Globus pallidus (tissue), 1 donor: ENCODE data around the gene CPA4.

Source experiments
- DNase-seq: peaks from one replicate; pipeline ENCODE4 v3.0.0-alpha.2; 2015; ENCODE audit warnings: low spot score

CPA4 gene

GRCh38 chr7:130274983-130275591 is 17.9 kb upstream of the CPA4 start:
- DNase-seq: no peak

DNA sequence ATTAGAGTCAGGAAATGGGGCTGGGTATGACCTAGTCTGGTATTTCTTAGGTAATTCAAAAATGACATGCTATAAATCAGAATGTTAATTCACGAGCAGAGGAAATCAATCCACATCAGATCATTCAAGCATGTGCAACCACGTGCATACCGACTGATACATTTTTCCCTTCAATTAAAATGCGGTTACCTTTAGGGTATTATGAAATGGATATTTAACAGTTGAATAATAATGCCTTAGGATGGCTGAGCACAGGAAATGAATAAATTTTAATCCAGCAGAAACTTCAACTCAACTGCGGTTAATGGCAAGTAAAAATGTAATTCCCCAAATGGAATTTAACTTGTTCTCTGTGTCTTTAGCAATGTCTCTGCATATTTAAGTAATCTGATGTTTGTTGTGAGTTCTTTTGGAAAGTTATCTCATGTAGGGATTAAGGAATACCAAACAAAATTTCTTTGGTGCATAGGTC is 17.1 kb upstream of the CPA4 start:
- DNase-seq: no peak

GRCh38 chr7:130276796-130277762 is 15.9 kb upstream of the CPA4 start:
- no peak for DNase-seq

- peak; percentile 70 for DNase-seq
Measured at GRCh38 chr7:130277763-130278643, 15.0 kb upstream of the CPA4 start.

DNA sequence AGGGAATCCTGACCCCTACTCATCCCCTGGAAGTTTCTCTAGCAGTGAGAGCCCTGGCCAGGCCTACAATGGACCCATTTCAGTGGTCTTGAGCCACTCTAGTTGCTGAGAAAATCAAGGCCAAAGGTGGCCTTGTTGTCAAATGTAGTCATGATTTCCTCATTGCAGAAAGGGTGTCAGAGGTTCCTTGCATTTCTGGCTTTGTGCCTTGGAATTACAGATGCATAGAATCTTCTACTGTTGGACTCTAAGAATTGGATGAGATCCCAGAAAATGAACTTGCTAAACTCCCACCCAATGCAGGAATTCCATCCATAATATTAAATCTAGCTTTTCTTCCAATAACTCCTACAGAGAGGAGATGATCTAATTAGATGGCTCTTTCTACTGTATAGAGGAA is 14.1 kb upstream of the CPA4 start:
- DNase-seq: no peak

DNA sequence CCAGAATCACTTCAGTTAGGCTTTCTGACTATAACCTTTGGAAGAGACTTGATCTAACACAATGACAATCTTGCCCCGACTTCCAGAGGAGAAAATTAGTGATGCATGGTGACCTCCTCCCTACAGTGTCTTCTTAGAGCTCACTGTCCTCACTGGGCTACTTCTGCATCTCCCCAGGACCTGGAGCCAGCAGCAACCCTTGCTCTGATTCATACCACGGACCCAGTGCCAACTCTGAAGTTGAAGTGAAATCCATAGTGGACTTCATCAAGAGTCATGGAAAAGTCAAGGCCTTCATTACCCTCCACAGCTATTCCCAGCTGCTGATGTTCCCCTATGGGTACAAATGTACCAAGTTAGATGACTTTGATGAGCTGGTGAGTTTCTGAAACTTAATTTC is 13.7 kb upstream of the CPA4 start:
- no peak for DNase-seq

DNA sequence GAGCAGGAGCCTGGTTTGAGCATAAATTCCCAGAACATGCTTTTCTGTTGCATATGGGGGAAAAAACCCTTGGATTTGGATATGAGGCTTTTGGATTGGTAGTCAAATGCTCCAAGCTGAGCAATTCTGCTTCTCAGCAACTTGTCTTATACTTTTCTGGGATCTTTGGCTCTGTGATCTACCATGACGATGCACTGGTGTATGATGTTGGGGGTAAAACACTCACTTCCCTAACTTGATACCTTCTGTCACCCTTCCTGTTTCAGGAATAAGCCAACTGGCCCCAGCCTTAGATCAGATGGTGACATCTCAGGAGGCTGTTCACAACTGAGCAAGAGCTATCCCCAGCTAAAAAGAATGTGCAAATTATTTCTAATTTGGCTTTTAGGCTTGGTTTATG is 13.1 kb upstream of the CPA4 start:
- no peak for DNase-seq

GRCh38 chr7:130281260-130281659 is 11.7 kb upstream of the CPA4 start:
- DNase-seq: no peak

DNA sequence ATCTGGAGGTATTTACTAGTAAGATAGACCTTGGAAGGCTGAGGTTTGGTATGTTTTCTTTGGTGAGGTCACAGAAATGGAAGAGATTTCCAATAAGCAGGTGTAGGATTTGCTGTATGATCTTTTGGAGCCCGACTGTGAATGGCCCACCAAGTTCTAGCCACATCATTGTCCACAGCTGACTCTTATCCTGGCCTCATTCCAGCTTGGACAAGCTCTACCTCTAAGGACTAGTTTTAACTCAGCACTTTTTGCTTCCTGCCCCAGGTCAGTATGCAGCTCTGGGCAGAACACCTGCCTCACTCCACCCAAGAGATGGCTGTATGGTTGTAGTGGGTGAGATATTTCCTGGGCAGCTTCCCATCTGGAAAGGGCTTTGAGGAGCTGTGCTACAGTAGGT is 6.1 kb upstream of the CPA4 start:
- no peak for DNase-seq

- no peak for DNase-seq
Measured at GRCh38 chr7:130288168-130288567, 4.8 kb upstream of the CPA4 start.

- no peak for DNase-seq
Measured at GRCh38 chr7:130288829-130289228, 4.1 kb upstream of the CPA4 start.

DNA sequence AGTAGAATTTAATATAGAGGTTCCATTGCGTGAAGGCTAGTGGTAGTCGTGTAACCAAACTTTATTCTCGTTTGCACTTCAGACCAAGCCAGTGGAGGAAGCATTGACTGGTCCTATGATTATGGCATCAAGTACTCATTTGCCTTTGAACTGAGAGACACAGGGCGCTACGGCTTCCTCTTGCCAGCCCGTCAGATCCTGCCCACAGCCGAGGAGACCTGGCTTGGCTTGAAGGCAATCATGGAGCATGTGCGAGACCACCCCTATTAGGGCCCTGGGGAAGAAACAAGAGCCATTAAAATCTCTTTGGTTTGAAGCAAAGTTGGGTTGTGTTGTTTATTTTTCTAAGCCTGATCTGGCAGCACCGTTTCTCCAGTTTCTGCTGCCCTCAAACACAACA is 3.5 kb upstream of the CPA4 start:
- DNase-seq: no peak

DNA sequence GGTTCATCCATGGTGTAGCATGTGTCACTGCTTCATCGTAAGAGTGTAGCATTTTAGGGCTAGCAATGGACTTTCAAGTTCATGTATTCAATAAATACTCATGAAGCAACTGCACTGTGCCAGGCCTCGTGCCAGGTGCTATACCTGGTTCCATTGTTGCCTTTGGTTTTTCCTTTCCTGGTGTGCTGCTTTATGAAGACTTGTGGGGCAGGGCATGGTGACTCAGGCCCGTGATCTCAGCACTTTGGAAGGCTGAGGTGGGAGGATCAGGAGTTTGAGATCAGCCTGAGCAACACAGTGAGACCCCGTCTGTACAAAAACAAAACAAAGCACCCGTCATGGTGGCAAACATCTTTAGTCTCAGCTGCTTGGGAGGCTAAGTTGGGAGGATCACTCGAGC is 2.2 kb upstream of the CPA4 start:
- no peak for DNase-seq

GRCh38 chr7:130293521-130293920 is 560 bp downstream of the CPA4 start:
- no peak for DNase-seq

DNA sequence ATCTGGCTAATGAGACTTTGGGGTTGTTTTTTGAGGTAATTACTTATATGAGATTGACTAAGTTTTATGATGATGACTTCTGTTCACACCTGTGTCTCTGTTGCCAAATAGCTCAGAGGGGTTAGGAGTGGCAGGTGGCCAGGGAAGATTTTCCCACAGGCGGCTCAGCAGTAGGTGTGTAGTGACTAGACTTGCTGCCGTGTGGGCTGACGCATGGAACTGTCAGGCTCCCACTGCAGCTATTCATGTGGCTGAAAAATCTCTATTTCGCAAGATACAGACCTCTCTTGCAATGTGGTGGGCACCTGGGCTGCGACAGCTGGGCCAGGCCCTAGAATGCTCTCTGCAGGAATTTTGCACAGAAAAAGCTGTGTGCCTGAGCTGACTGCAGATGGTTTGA is 1.4 kb downstream of the CPA4 start:
- DNase-seq: no peak

GRCh38 chr7:130296221-130296951 is 3.4 kb downstream of the CPA4 start:
- no peak for DNase-seq

- DNase-seq: no peak
Measured at GRCh38 chr7:130297628-130298543, 4.9 kb downstream of the CPA4 start.

DNA sequence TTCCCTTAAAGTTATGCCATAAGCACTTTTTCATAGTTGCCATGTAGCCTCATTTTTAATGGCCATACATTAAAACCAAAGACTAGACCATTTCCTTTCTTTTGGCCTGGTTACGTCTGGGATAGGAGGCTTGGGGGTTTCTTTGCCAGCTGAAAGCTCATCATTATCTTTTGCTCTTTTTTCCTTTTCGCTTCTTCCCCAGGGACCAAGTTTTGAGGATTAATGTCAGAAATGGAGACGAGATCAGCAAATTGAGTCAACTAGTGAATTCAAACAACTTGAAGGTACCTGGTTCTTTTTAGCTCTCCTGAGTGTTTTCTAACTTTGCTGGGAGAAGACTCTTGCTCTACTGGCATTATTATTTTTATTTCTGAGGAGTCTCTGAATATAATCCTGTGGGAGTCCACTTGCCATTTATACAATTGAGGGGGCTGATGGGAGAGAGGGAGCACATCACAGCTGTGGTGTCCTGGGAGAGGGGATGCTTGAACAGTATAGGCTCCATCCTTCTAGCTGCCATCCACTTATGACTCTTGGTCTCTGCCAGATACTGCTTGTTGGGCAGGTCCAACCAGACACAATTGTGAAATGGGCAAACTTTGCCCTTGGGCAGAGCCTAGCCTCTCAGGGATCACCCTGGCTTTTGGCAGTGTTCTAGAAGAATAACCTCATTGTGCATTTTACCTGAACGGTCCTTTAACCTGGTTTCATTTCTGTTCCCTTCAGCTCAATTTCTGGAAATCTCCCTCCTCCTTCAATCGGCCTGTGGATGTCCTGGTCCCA is 5.8 kb downstream of the CPA4 start:
- no peak for DNase-seq

DNA sequence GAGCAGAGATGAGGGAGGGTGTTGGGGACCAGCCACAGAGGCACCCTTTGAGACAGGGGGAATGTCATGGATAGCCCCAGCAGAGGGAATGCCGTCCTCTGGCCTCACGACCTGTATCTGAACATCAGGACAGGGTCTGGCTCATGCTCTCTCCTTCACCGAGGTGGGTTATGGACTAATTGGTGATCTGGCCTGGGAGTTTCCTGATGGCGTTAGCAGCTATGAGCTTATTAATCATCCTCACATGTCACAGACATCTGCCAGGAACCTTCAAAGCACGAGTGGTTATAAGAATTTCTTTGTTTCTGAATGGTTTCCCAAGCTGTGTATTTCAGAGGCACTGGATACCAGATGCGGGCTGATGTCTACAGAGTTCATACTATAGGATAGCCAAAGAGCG is 6.9 kb downstream of the CPA4 start:
- DNase-seq: no peak

- no peak for DNase-seq
Measured at GRCh38 chr7:130301501-130302020, 8.6 kb downstream of the CPA4 start.
